Liver (tissue), 9 donors: ENCODE measurements around the gene COX17. TPM values are rescaled to one million over a fixed set of nuclear protein-coding genes. Genes with fewer than 3 reads are reported as not detected.

Source experiments
- DNase-seq: peaks from one replicate; pipeline ENCODE4 v3.0.0-alpha.2; 2017; ENCODE audit warnings: low spot score
- H3K27ac ChIP-seq, 2 donors: one replicate each; pipeline ENCODE4 v1.7.0; 2013; ENCODE audit warnings: inconsistent platforms in 2 of 2, low read length in 2 of 2, control low read depth in 1 of 2, low read depth in 1 of 2, mild to moderate bottlenecking in 1 of 2
- H3K27me3 ChIP-seq, 4 donors: one replicate each; pipeline versions ENCODE4 v1.6.1 to v1.7.0; 2013; ENCODE audit warnings: low read length in 3 of 4, inconsistent platforms in 1 of 4, mild to moderate bottlenecking in 1 of 4, moderate library complexity in 1 of 4; ENCODE audit not compliant: control insufficient read depth in 4 of 4, insufficient read depth in 4 of 4
- H3K36me3 ChIP-seq, 4 donors: one replicate each; pipeline versions ENCODE4 v1.6.1 to v1.7.0; 2013; ENCODE audit warnings: low read length in 3 of 4, mild to moderate bottlenecking in 3 of 4, low read depth in 1 of 4, moderate library complexity in 1 of 4; ENCODE audit not compliant: control insufficient read depth in 4 of 4, insufficient read depth in 3 of 4
- H3K4me1 ChIP-seq, 4 donors: one replicate each; pipeline versions ENCODE4 v1.6.1 to v1.7.0; 2013; ENCODE audit warnings: low read length in 3 of 4, mild to moderate bottlenecking in 3 of 4, moderate library complexity in 1 of 4; ENCODE audit not compliant: control insufficient read depth in 4 of 4, insufficient read depth in 4 of 4
- H3K4me3 ChIP-seq, 3 donors: one replicate each; pipeline versions ENCODE4 v1.6.1 to v1.7.0; 2013; ENCODE audit warnings: low read length in 3 of 3, control low read depth in 1 of 3, low read depth in 1 of 3, mild to moderate bottlenecking in 1 of 3
- H3K9ac ChIP-seq, 2 donors: one replicate each; pipeline ENCODE4 v1.7.0; 2013; ENCODE audit warnings: low read length in 2 of 2, mild to moderate bottlenecking in 2 of 2, moderate library complexity in 2 of 2, control low read depth in 1 of 2, low read depth in 1 of 2
- H3K9me3 ChIP-seq, 4 donors: one replicate each; pipeline versions ENCODE4 v1.6.1 to v1.7.0; 2013; ENCODE audit warnings: low read length in 3 of 4; ENCODE audit not compliant: control insufficient read depth in 4 of 4
- EGR1 ChIP-seq, 2 donors: IDR thresholded peaks; 2 replicates each; pipeline ENCODE4 v1.6.1; 2016 to 2018; ENCODE audit warnings: antibody characterized with exemption in 2 of 2, low read depth in 2 of 2
- FOXA1 ChIP-seq: IDR thresholded peaks from 2 replicates; pipeline ENCODE4 v1.6.1; 2016; ENCODE audit warnings: antibody characterized with exemption
- FOXA2 ChIP-seq: IDR thresholded peaks from 2 replicates; pipeline ENCODE4 v1.6.1; 2016; ENCODE audit warnings: antibody characterized with exemption
- GABPA ChIP-seq, 2 donors: IDR thresholded peaks in 1 of 2; conservative IDR thresholded peaks in 1 of 2; 2 replicates each; pipeline ENCODE4 v1.6.1; 2016; ENCODE audit warnings: antibody characterized with exemption in 2 of 2, mild to moderate bottlenecking in 1 of 2, moderate library complexity in 1 of 2
- HNF4A ChIP-seq, 2 donors: conservative IDR thresholded peaks; 2 replicates each; pipeline ENCODE4 v1.6.1; 2016; ENCODE audit warnings: antibody characterized with exemption in 2 of 2, mild to moderate bottlenecking in 2 of 2
- HNF4G ChIP-seq: IDR thresholded peaks from 2 replicates; pipeline ENCODE4 v1.6.1; 2016; ENCODE audit warnings: antibody characterized with exemption
- NR2F2 ChIP-seq: IDR thresholded peaks from 2 replicates; pipeline ENCODE4 v1.6.1; 2016; ENCODE audit warnings: antibody characterized with exemption
- RAD21 ChIP-seq, 2 donors: IDR thresholded peaks; 2 replicates each; pipeline ENCODE4 v1.6.1; 2016; ENCODE audit warnings: antibody characterized with exemption in 2 of 2, mild to moderate bottlenecking in 2 of 2
- RXRA ChIP-seq, 2 donors: IDR thresholded peaks; 2 replicates each; pipeline ENCODE4 v1.6.1; 2017 to 2018; ENCODE audit warnings: antibody characterized with exemption in 2 of 2, mild to moderate bottlenecking in 1 of 2
- SP1 ChIP-seq: IDR thresholded peaks from 2 replicates; pipeline ENCODE4 v1.6.1; 2018; ENCODE audit warnings: antibody characterized with exemption, mild to moderate bottlenecking
- TAF1 ChIP-seq: conservative IDR thresholded peaks from 2 replicates; pipeline ENCODE4 v1.6.1; 2016; ENCODE audit warnings: antibody characterized with exemption, mild to moderate bottlenecking
- YY1 ChIP-seq: IDR thresholded peaks from 2 replicates; pipeline ENCODE4 v1.6.1; 2016; ENCODE audit warnings: antibody characterized with exemption, mild to moderate bottlenecking
- WGBS: extraction: QIAGEN DNeasy Blood & Tissue Kit; methylation state at CpG from one replicate; pipeline ENCODE4 v1.1.7; 2013; 5-methylcytosine and 5-hydroxymethylcytosine counted together
- polyA plus RNA-seq, 2 donors: library from polyadenylated mRNA; stranded (reverse) in 1 of 2; unstranded in 1 of 2; fragments of 200-250 nt in 1 of 2; fragments of >200 nt in 1 of 2; fragmentation: Nextera tagmentation in 1 of 2; extraction: Ambion mirVana in 1 of 2; gene quantifications; one replicate each; pipeline versions ENCODE4 v1.2.1 to v1.2.3, GENCODE V29; 2013 to 2015
- total RNA-seq, 2 donors: library from RNA; depleted of rRNA; stranded (reverse); fragments of >200 nt; gene quantifications; one replicate each; pipeline ENCODE4 v1.2.3, GENCODE V29; 2014
- TF ChIP-seq, protein P1 (sequence below): IDR thresholded peaks from 2 replicates; pipeline ENCODE4 v1.6.1; 2016; ENCODE audit warnings: antibody characterized with exemption
- TF ChIP-seq, protein P2 (sequence below): fragments of 150-350 bp; IDR thresholded peaks from 2 replicates; pipeline ENCODE4 v1.5.1; 2017; ENCODE audit warnings: improper control_type of control experiment, low read depth, low read length; ENCODE audit not compliant: missing input control
- TF ChIP-seq, protein P3 (sequence below): IDR thresholded peaks from 2 replicates; pipeline ENCODE4 v1.6.1; 2016; ENCODE audit warnings: antibody characterized with exemption, mild to moderate bottlenecking
- TF ChIP-seq, protein P4 (sequence below): IDR thresholded peaks from 2 replicates; pipeline ENCODE4 v1.6.1; 2016; ENCODE audit warnings: antibody characterized with exemption
- donor health status: healthy.
- donor health status: healthy.
- donor health status: healthy.
- donor health status: healthy.
- donor health status: healthy.

The COX17 gene
- total and polyA plus RNA-seq, 4 donors: 10.3 to 164 (median 49.0) TPM

DNA sequence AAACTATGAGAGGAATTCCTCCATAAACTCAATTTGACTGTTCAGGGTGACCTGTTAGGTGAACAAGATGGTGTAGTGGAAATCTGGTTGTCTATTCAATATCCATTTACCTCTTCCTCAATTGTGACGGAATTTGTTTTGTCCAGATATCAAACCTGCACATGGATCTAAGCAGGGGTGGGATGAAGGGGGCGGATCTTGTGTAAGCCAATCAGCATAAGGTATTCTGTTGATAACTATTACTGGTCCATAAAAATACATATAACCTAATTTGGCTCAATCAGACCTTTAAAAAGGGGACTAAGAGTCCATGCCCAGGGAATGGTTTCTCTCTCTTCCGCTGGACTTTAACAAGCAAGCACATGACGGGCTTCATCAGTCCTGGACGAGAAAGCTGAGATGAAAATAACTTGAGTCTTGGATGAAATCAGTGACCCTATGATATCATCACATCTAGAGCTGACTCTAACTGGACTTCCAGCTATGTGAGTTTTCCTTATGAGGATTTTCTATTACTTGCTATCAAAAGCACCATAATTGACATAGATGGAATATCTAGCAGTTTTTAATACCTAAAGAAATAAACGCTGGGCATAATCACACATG is 11.1 kb downstream of the COX17 start:
- Histone ChIP-seq H3K9me3 (no peaks in the 10 kb centered on the region), H3K9ac (no peak overlapping the region), H3K4me3 (no peak overlapping the region), H3K36me3 (peaks cover 0 to 9% (median 8%) of the 10 kb centered on the region in 4 donors), H3K27me3 (no peaks in the 10 kb centered on the region), H3K27ac (no peak overlapping the region), H3K4me1 (peaks cover 0 to 1% (median 0%) of the 10 kb centered on the region in 4 donors)
- DNase-seq: no peak
- TF ChIP-seq YY1 (no peak), HNF4G (no peak), FOXA2 (no peak), RAD21 (IDR thresholded peaks at IDR 0.05) (no peak), SP1 (no peak), EGR1 (IDR thresholded peaks at IDR 0.05; ENCODE audit: low read depth in 2 of 2) (no peak)
- TF ChIP-seq, protein P1, sequence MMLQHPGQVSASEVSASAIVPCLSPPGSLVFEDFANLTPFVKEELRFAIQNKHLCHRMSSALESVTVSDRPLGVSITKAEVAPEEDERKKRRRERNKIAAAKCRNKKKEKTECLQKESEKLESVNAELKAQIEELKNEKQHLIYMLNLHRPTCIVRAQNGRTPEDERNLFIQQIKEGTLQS: no peak
- TF ChIP-seq, protein P2, sequence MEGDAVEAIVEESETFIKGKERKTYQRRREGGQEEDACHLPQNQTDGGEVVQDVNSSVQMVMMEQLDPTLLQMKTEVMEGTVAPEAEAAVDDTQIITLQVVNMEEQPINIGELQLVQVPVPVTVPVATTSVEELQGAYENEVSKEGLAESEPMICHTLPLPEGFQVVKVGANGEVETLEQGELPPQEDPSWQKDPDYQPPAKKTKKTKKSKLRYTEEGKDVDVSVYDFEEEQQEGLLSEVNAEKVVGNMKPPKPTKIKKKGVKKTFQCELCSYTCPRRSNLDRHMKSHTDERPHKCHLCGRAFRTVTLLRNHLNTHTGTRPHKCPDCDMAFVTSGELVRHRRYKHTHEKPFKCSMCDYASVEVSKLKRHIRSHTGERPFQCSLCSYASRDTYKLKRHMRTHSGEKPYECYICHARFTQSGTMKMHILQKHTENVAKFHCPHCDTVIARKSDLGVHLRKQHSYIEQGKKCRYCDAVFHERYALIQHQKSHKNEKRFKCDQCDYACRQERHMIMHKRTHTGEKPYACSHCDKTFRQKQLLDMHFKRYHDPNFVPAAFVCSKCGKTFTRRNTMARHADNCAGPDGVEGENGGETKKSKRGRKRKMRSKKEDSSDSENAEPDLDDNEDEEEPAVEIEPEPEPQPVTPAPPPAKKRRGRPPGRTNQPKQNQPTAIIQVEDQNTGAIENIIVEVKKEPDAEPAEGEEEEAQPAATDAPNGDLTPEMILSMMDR: no peak
- 92% methylated on average over 6 of the region's 6 CpGs for WGBS

DNA sequence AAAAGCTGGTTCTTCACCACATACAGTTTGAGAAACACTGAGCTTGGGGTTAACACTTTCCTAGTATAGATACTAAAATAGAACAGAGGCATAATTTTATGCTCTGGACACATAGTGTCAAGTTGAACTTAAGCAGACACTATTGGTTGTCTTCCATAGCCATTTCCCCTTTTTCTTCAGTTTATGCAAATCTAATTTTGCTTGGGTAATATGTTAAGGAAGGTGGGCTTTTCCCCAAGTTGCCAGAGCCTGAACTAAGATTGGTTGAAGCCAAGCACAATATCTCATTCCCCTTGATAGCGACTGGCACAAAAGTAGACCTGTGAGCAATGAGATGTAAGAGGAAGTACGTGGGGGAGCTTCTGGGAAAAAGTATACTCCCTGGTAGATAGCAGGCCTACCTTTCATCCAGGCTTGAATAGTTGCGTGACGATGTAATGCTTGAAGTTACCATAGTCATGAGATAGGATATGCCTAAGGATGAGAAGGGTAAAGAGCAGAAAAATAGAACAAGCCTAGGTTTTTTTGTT is 12.3 kb downstream of the COX17 start:
- H3K4me1 ChIP-seq: peaks cover 0 to 1% (median 0%) of the 10 kb centered on the region in 4 donors
- H3K9ac ChIP-seq: no peak overlapping the region
- no peak overlapping the region for H3K27ac ChIP-seq
- DNase-seq: no peak
- H3K27me3 ChIP-seq: no peaks in the 10 kb centered on the region
- H3K4me3 ChIP-seq: no peak overlapping the region
- peaks cover 0 to 9% (median 3%) of the 10 kb centered on the region in 4 donors for H3K36me3 ChIP-seq
- WGBS: 87% methylated on average over 4 of the region's 4 CpGs
- TF ChIP-seq FOXA2 (no peak), GABPA (IDR thresholded peaks at IDR 0.05 in 1 of 2, conservative IDR thresholded peaks at IDR 0.05 in 1 of 2) (no peak), HNF4G (no peak), NR2F2 (no peak), HNF4A (conservative IDR thresholded peaks at IDR 0.05) (no peak), SP1 (no peak), YY1 (no peak), FOXA1 (no peak), TAF1 (no peak), RXRA (IDR thresholded peaks at IDR 0.05) (no peak)
- TF ChIP-seq, protein P1: no peak
- TF ChIP-seq, protein P2: no peak
- TF ChIP-seq, protein P3, sequence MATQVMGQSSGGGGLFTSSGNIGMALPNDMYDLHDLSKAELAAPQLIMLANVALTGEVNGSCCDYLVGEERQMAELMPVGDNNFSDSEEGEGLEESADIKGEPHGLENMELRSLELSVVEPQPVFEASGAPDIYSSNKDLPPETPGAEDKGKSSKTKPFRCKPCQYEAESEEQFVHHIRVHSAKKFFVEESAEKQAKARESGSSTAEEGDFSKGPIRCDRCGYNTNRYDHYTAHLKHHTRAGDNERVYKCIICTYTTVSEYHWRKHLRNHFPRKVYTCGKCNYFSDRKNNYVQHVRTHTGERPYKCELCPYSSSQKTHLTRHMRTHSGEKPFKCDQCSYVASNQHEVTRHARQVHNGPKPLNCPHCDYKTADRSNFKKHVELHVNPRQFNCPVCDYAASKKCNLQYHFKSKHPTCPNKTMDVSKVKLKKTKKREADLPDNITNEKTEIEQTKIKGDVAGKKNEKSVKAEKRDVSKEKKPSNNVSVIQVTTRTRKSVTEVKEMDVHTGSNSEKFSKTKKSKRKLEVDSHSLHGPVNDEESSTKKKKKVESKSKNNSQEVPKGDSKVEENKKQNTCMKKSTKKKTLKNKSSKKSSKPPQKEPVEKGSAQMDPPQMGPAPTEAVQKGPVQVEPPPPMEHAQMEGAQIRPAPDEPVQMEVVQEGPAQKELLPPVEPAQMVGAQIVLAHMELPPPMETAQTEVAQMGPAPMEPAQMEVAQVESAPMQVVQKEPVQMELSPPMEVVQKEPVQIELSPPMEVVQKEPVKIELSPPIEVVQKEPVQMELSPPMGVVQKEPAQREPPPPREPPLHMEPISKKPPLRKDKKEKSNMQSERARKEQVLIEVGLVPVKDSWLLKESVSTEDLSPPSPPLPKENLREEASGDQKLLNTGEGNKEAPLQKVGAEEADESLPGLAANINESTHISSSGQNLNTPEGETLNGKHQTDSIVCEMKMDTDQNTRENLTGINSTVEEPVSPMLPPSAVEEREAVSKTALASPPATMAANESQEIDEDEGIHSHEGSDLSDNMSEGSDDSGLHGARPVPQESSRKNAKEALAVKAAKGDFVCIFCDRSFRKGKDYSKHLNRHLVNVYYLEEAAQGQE: no peak
- TF ChIP-seq, protein P4, sequence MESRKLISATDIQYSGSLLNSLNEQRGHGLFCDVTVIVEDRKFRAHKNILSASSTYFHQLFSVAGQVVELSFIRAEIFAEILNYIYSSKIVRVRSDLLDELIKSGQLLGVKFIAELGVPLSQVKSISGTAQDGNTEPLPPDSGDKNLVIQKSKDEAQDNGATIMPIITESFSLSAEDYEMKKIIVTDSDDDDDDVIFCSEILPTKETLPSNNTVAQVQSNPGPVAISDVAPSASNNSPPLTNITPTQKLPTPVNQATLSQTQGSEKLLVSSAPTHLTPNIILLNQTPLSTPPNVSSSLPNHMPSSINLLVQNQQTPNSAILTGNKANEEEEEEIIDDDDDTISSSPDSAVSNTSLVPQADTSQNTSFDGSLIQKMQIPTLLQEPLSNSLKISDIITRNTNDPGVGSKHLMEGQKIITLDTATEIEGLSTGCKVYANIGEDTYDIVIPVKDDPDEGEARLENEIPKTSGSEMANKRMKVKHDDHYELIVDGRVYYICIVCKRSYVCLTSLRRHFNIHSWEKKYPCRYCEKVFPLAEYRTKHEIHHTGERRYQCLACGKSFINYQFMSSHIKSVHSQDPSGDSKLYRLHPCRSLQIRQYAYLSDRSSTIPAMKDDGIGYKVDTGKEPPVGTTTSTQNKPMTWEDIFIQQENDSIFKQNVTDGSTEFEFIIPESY: no peak
- H3K9me3 ChIP-seq: no peaks in the 10 kb centered on the region
